ENCODE measurements around the gene WDR18.

The WDR18 gene

DNA sequence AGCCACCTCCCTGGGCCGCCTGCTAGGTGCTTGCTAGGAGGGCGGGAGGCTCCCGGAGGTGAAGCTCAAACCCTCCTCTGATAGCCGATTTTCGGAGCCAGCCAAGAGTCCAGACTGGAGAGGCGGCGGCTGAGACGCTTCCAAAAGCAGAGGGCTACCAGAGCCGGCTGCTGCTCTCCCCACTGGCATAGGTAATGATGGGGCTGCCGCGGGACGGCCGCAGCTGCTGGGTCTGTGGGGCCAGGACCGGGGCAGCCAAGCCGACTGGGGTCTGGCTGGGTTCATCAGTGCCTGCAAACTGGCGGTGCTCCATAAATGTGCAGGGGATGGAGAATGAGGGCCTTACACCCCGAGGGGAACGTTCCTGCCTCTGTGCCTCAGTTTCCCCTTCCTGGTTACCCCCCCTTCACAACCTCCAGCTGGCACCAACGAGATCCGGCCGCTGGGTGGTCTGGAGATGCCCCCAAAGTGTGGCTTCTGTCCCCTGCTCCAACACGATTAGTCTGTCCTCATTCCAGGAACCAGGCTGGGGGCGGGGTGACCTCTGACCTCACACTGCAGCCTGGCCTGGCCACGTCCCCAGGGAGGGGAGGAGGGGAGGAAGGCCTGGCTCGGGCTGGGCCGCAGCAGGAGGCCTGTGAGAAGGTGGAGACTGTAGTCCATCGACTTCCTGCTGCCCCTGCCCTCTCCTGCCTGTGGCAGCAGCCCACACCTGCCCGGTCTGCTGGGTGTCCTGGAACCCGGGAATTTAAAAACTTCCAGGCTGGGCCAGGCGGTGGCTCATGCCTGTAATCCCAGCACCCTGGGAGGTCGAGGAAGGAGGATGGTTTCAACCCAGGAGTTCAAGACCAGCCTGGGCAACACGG, 3.8 kb upstream of the WDR18 start:
- Histone ChIP-seq H3K27ac (ENCODE audit: insufficient read depth, low read length, poor library complexity, severe bottlenecking) (no peak overlapping the region), H3K4me3 (ENCODE audit: insufficient read depth, low read depth, low read length, poor library complexity, severe bottlenecking) (no peak overlapping the region), H3K4me1 (ENCODE audit: control insufficient read depth, insufficient read depth, low read length, poor library complexity, severe bottlenecking) (peaks cover 16% of the 10 kb centered on the region), H3K9me3 (ENCODE audit: control insufficient read depth, low read length) (no peaks in the 10 kb centered on the region), H3K27me3 (replicated peaks; ENCODE audit: control insufficient read depth, insufficient read depth, low read length, poor library complexity, severe bottlenecking) (no peaks in the 10 kb centered on the region), H3K36me3 (ENCODE audit: control insufficient read depth, insufficient read depth, low read length) (no peaks in the 10 kb centered on the region)
- no peak for DNase-seq

DNA sequence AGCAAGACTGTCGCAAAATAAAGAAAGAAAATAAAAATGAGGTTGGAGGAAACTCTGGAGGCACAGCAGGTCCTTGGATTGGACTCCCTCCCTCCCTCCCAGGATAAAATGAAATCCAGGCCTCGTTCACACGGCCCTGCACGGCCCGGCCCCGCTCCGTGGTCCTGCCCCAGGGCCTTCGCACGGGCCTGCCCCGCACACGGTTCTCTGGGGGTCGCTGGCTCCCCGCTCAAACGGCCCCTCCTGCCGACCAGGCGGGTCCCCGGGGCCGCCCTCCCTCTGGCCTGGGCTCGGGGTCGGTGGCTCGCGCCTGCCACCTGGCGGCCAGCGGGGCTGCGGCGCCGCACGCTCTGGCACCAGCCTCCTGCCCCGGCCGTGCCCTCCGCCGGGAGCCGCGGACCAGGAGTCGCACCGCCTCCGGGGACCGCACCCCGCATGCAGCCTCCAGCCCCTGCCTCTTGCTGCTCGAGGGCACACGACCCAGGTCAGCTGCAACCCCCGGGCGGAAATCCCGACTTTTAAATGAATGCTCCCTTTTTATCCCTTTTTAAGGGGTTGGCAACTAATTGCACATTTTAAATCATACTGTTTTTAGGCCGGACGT, 1.5 kb upstream of the WDR18 start:
- Histone ChIP-seq H3K27ac (ENCODE audit: insufficient read depth, low read length, poor library complexity, severe bottlenecking) (no peak overlapping the region), H3K36me3 (ENCODE audit: control insufficient read depth, insufficient read depth, low read length) (peaks cover 10% of the 10 kb centered on the region), H3K9me3 (ENCODE audit: control insufficient read depth, low read length) (no peaks in the 10 kb centered on the region), H3K4me1 (ENCODE audit: control insufficient read depth, insufficient read depth, low read length, poor library complexity, severe bottlenecking) (peaks cover 16% of the 10 kb centered on the region), H3K4me3 (ENCODE audit: insufficient read depth, low read depth, low read length, poor library complexity, severe bottlenecking) (no peak overlapping the region), H3K27me3 (replicated peaks; ENCODE audit: control insufficient read depth, insufficient read depth, low read length, poor library complexity, severe bottlenecking) (no peaks in the 10 kb centered on the region)
- DNase-seq: peak; percentile 48 to 61 (median 51)

DNA sequence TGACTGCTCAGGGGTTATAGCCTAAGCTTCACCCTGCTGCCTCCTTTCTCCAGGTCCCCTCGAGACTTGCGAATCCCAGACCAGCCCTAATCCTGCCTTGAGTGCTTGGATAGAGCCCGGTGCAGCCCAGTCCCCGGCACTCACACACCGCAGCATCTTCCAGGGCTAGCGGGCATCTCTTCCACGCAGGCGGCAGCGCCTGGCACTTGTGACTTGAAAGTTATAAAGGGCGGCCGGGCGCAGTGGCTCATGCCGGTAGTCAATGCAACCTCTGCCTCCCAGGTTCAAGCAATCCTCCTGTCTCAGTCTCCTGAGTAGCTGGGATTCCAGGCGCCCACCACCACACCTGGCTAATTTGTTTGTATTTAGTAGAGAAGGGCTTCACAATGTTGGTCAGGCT, 1.9 kb downstream of the WDR18 start:
- H3K9me3 ChIP-seq (ENCODE audit: control insufficient read depth, low read length): no peaks in the 10 kb centered on the region
- H3K36me3 ChIP-seq (ENCODE audit: control insufficient read depth, insufficient read depth, low read length): peaks cover 22% of the 10 kb centered on the region
- H3K27ac ChIP-seq (ENCODE audit: insufficient read depth, low read length, poor library complexity, severe bottlenecking): no peak overlapping the region
- DNase-seq: no peak
- H3K4me1 ChIP-seq (ENCODE audit: control insufficient read depth, insufficient read depth, low read length, poor library complexity, severe bottlenecking): peaks cover 16% of the 10 kb centered on the region
- H3K4me3 ChIP-seq (ENCODE audit: insufficient read depth, low read depth, low read length, poor library complexity, severe bottlenecking): no peak overlapping the region
- no peaks in the 10 kb centered on the region for H3K27me3 ChIP-seq (replicated peaks; ENCODE audit: control insufficient read depth, insufficient read depth, low read length, poor library complexity, severe bottlenecking)

DNA sequence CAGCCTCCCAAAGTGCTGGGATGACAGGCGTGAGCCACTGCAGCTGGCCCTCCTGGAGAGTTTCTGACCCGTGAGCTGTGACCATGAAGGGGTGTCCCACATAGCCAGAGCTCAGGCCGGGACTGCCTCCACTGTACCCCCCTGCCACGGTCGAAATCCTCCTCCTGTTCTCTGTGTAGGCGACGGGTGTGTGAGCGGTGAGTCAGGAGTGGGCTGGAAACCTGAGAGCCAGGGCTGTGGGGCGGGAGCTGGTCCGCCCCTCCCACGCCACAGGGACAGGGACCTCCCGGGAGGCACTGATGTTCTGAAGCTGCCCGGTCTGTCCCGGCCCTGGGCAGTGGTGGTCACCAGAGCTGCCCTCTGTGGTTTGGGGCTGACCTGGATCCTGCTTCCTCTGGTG, 3.9 kb downstream of the WDR18 start:
- no peak overlapping the region for H3K4me3 ChIP-seq (ENCODE audit: insufficient read depth, low read depth, low read length, poor library complexity, severe bottlenecking)
- no peaks in the 10 kb centered on the region for H3K9me3 ChIP-seq (ENCODE audit: control insufficient read depth, low read length)
- peaks cover 9% of the 10 kb centered on the region for H3K4me1 ChIP-seq (ENCODE audit: control insufficient read depth, insufficient read depth, low read length, poor library complexity, severe bottlenecking)
- no peak overlapping the region for H3K27ac ChIP-seq (ENCODE audit: insufficient read depth, low read length, poor library complexity, severe bottlenecking)
- H3K27me3 ChIP-seq (replicated peaks; ENCODE audit: control insufficient read depth, insufficient read depth, low read length, poor library complexity, severe bottlenecking): no peaks in the 10 kb centered on the region
- H3K36me3 ChIP-seq (ENCODE audit: control insufficient read depth, insufficient read depth, low read length): peaks cover 27% of the 10 kb centered on the region
- no peak for DNase-seq

DNA sequence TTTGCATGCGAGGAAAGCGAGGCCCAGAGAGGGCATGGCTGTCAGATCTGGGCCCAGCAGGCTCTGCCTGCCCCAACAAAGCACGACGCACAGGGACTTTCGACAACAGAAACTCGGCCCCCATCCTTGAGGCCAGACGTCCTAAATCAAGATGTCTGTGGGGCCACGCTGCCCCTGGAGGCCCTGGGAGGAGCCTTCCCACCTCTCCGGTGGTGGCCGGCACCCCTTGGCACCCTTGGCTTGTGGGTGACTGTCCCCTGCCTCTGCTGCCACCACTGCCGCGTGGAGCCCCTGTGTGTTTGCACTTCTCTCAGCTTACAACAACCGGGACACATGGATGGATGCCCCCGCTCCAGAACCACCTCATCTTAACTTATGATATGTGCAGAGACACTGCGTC, 4.4 kb downstream of the WDR18 start:
- Histone ChIP-seq H3K9me3 (ENCODE audit: control insufficient read depth, low read length) (no peaks in the 10 kb centered on the region), H3K36me3 (ENCODE audit: control insufficient read depth, insufficient read depth, low read length) (peaks cover 31% of the 10 kb centered on the region), H3K4me1 (ENCODE audit: control insufficient read depth, insufficient read depth, low read length, poor library complexity, severe bottlenecking) (peaks cover 5% of the 10 kb centered on the region)

DNA sequence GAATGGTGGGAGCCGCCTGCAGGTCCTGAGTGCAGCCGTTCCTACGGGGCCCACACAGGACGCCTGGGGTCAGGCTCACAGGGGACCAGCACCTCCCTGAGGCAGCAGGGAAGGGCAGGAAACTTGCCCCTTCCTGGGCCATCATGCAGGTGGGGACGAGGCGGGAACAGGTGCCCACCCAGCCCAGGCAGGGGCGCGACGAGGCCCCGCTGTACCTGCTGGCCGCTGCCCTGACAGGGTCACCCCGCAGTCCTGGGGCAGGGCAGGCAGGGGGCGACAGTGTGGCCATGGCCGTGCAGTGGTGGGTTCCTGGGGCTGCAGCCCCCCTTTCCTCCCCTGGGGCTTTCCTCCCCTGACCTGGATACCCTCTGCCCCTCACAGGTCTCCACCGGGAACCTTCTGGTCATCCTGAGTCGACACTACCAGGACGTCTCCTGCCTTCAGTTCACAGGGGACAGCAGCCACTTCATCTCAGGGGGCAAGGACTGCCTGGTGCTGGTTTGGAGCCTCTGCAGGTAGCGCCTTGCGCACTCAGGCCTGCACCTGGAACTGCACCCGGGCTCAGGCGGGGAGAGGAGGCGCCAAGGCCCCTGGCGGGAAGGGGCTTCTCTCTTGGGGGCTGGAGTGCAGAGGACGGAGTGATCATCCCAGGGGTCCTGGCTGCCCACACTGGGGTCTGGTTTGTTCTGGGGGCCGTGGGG, 5.4 kb downstream of the WDR18 start:
- Histone ChIP-seq H3K36me3 (ENCODE audit: control insufficient read depth, insufficient read depth, low read length) (peaks cover 31% of the 10 kb centered on the region), H3K27ac (ENCODE audit: insufficient read depth, low read length, poor library complexity, severe bottlenecking) (no peak overlapping the region)
- no peak for DNase-seq

More for the DNA sequence above, 4.4 kb downstream of the WDR18 start:
- Histone ChIP-seq H3K4me3 (ENCODE audit: insufficient read depth, low read depth, low read length, poor library complexity, severe bottlenecking) (no peak overlapping the region), H3K27ac (ENCODE audit: insufficient read depth, low read length, poor library complexity, severe bottlenecking) (no peak overlapping the region), H3K27me3 (replicated peaks; ENCODE audit: control insufficient read depth, insufficient read depth, low read length, poor library complexity, severe bottlenecking) (no peaks in the 10 kb centered on the region)
- no peak for DNase-seq

DNA sequence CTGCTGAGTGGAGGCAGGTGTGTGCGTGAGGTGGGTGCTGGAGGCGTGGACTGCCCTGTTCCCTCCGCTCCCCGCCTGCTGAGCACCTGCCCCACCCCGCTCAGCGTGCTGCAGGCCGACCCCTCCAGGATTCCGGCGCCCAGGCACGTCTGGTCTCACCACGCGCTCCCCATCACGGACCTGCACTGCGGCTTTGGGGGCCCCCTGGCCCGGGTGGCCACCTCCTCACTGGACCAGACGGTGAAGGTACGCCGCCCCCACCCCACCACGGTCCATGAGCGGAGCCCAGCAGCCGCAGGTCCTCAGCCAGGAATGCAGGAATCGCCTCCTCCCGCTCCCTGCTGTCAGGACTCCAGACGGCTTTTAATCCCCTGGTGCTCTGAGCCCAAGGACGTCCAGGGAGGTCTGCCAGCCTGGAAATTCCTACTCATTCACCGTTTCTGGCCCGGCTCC, 6.0 kb downstream of the WDR18 start:
- no peak for DNase-seq
- Histone ChIP-seq H3K4me3 (ENCODE audit: insufficient read depth, low read depth, low read length, poor library complexity, severe bottlenecking) (no peak overlapping the region), H3K9me3 (ENCODE audit: control insufficient read depth, low read length) (no peaks in the 10 kb centered on the region), H3K27me3 (replicated peaks; ENCODE audit: control insufficient read depth, insufficient read depth, low read length, poor library complexity, severe bottlenecking) (no peaks in the 10 kb centered on the region), H3K4me1 (ENCODE audit: control insufficient read depth, insufficient read depth, low read length, poor library complexity, severe bottlenecking) (no peaks in the 10 kb centered on the region), H3K27ac (ENCODE audit: insufficient read depth, low read length, poor library complexity, severe bottlenecking) (no peak overlapping the region), H3K36me3 (ENCODE audit: control insufficient read depth, insufficient read depth, low read length) (peaks cover 31% of the 10 kb centered on the region)

More for the DNA sequence above, 5.4 kb downstream of the WDR18 start:
- H3K9me3 ChIP-seq (ENCODE audit: control insufficient read depth, low read length): no peaks in the 10 kb centered on the region
- no peaks in the 10 kb centered on the region for H3K4me1 ChIP-seq (ENCODE audit: control insufficient read depth, insufficient read depth, low read length, poor library complexity, severe bottlenecking)
- no peak overlapping the region for H3K4me3 ChIP-seq (ENCODE audit: insufficient read depth, low read depth, low read length, poor library complexity, severe bottlenecking)
- no peaks in the 10 kb centered on the region for H3K27me3 ChIP-seq (replicated peaks; ENCODE audit: control insufficient read depth, insufficient read depth, low read length, poor library complexity, severe bottlenecking)

DNA sequence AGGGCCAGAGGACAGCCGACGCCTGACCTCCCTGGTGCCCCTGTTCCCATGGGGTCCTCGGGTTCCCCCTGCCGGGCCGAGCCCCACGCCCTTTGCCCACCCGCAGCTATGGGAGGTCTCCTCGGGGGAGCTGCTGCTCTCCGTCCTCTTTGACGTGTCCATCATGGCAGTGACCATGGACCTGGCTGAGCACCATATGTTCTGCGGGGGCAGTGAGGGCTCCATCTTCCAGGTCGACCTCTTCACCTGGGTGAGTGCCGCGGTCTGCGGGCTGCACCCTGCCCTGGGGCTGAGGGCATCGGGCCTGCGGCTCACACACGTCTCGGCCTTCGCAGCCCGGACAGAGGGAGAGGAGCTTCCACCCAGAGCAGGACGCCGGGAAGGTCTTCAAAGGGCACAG, 6.6 kb downstream of the WDR18 start:
- Histone ChIP-seq H3K27me3 (replicated peaks; ENCODE audit: control insufficient read depth, insufficient read depth, low read length, poor library complexity, severe bottlenecking) (no peaks in the 10 kb centered on the region), H3K4me1 (ENCODE audit: control insufficient read depth, insufficient read depth, low read length, poor library complexity, severe bottlenecking) (peaks cover 2% of the 10 kb centered on the region), H3K9me3 (ENCODE audit: control insufficient read depth, low read length) (no peaks in the 10 kb centered on the region), H3K4me3 (ENCODE audit: insufficient read depth, low read depth, low read length, poor library complexity, severe bottlenecking) (no peak overlapping the region), H3K36me3 (ENCODE audit: control insufficient read depth, insufficient read depth, low read length) (peaks cover 30% of the 10 kb centered on the region), H3K27ac (ENCODE audit: insufficient read depth, low read length, poor library complexity, severe bottlenecking) (no peak overlapping the region)
- DNase-seq: no peak

DNA sequence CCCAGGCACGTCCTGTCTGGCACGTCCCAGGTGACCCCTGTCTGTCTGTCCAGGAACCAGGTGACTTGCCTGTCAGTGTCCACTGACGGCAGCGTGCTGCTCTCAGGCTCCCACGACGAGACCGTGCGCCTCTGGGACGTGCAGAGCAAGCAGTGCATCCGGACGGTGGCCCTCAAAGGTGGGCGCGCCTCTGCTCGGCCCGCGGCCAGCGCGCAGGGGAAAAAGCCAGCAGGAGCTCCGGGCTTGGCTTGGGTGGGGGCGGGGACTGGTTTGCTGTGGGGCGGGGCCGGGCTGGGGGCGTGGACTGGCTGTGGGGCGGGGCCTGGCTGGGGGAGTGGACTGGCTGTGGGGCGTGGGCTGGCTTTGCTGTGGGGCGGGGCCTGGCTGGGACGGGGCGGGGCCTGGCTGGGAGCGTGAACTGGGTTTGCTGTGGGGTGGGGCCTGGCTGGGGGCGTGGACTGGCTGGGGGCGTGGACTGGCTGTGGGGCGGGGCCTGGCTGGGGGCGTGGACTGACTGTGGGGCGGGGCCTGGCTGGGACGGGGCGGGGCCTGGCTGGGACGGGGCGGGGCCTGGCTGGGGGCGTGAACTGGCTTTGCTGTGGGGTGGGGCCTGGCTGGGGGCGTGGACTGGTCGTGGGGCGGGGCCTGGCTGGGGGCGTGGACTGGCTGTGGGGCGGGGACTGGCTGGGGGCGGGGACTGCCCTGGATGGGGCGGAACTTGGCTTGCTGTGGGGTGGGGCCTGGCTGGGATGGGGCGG, 7.2 kb downstream of the WDR18 start:
- no peak overlapping the region for H3K4me3 ChIP-seq (ENCODE audit: insufficient read depth, low read depth, low read length, poor library complexity, severe bottlenecking)
- peaks cover 8% of the 10 kb centered on the region for H3K4me1 ChIP-seq (ENCODE audit: control insufficient read depth, insufficient read depth, low read length, poor library complexity, severe bottlenecking)
- no peaks in the 10 kb centered on the region for H3K9me3 ChIP-seq (ENCODE audit: control insufficient read depth, low read length)
- peak; percentile 49 to 80 (median 62) for DNase-seq
- H3K27me3 ChIP-seq (replicated peaks; ENCODE audit: control insufficient read depth, insufficient read depth, low read length, poor library complexity, severe bottlenecking): no peaks in the 10 kb centered on the region
- no peak overlapping the region for H3K27ac ChIP-seq (ENCODE audit: insufficient read depth, low read length, poor library complexity, severe bottlenecking)
- peaks cover 27% of the 10 kb centered on the region for H3K36me3 ChIP-seq (ENCODE audit: control insufficient read depth, insufficient read depth, low read length)
